OCI-LY1 (cell line): ENCODE results near the gene ACTG2.
A peak's percentile ranks its signal among the peaks of the same experiment; 100 is the strongest.

Experiments
- H2AFZ ChIP-seq: fragments of 200-600 bp; sonication (generic), shearing (Covaris generic); 2 replicates; pipeline ENCODE4 v1.6.0; 2014; ENCODE audit warnings: antibody characterized with exemption, mild to moderate bottlenecking, low read length
- H3F3A ChIP-seq: fragments of 200-600 bp; sonication (generic), shearing (Covaris generic); 2 replicates; pipeline ENCODE4 v1.6.0; 2014; ENCODE audit warnings: mild to moderate bottlenecking, antibody characterized with exemption, low read length, moderate library complexity; ENCODE audit not compliant: insufficient read depth
- H3K27ac ChIP-seq: fragments of 200-600 bp; sonication (generic); 2 replicates; pipeline ENCODE4 v1.5.1; 2014; ENCODE audit warnings: low read length, mixed run types, mild to moderate bottlenecking, low read depth; ENCODE audit not compliant: poor library complexity, severe bottlenecking
- H3K27me3 ChIP-seq: fragments of 200-600 bp; sonication (generic); 2 replicates; pipeline ENCODE4 v1.6.0; 2014; ENCODE audit warnings: antibody characterized with exemption, mild to moderate bottlenecking, low read length, moderate library complexity; ENCODE audit not compliant: insufficient read depth
- H3K36me3 ChIP-seq: fragments of 200-600 bp; sonication (generic); 2 replicates; pipeline ENCODE4 v1.6.1; 2014; ENCODE audit warnings: mild to moderate bottlenecking, antibody characterized with exemption, low read length, moderate library complexity, mixed read lengths; ENCODE audit not compliant: insufficient read depth
- H3K4me1 ChIP-seq: fragments of 200-600 bp; sonication (generic); 2 replicates; pipeline ENCODE4 v1.5.1; 2014; ENCODE audit warnings: mild to moderate bottlenecking, low read length, moderate library complexity; ENCODE audit not compliant: insufficient read depth, severe bottlenecking
- H3K4me2 ChIP-seq: fragments of 200-600 bp; sonication (generic), shearing (Covaris generic); 2 replicates; pipeline ENCODE4 v1.6.1; 2014; ENCODE audit warnings: low read length
- H3K4me3 ChIP-seq: fragments of 200-600 bp; sonication (generic); 2 replicates; pipeline ENCODE4 v1.5.1; 2014; ENCODE audit warnings: low read length, low read depth, mild to moderate bottlenecking, mixed read lengths; ENCODE audit not compliant: poor library complexity, severe bottlenecking
- H3K79me2 ChIP-seq: fragments of 200-600 bp; shearing (Covaris generic); 2 replicates; pipeline ENCODE4 v1.6.1; 2016; ENCODE audit warnings: mixed run types, low read length, mixed read lengths; ENCODE audit not compliant: insufficient read depth
- H3K9ac ChIP-seq: fragments of 200-600 bp; sonication (generic), shearing (Covaris generic); 2 replicates; pipeline ENCODE4 v1.6.1; 2014; ENCODE audit warnings: mild to moderate bottlenecking, low read length, mixed read lengths
- H3K9me2 ChIP-seq: fragments of 200-600 bp; sonication (generic), shearing (Covaris generic); 2 replicates; pipeline ENCODE4 v1.6.1; 2014; ENCODE audit warnings: low read depth, mild to moderate bottlenecking, low read length, mixed read lengths
- H3K9me3 ChIP-seq: fragments of 200-600 bp; shearing (Covaris generic); 2 replicates; pipeline ENCODE4 v1.6.1; 2014; ENCODE audit warnings: low read length, mixed read lengths
- H4K20me1 ChIP-seq: fragments of 200-600 bp; sonication (generic), shearing (Covaris generic); 2 replicates; pipeline ENCODE4 v1.6.0; 2016; ENCODE audit warnings: mild to moderate bottlenecking, low read length; ENCODE audit not compliant: insufficient read depth
- EZH2 ChIP-seq: fragments of 200-600 bp; sonication (generic), shearing (Covaris generic); IDR thresholded peaks from 2 replicates; pipeline ENCODE4 v1.8.0; 2017; ENCODE audit warnings: borderline replicate concordance, mixed run types, mild to moderate bottlenecking, antibody characterized with exemption, low read length, moderate library complexity, mixed read lengths
- TF ChIP-seq, protein P1 (sequence below): fragments of 200-600 bp; sonication (generic), shearing (Covaris generic); IDR thresholded peaks from 2 replicates; pipeline ENCODE4 v1.5.1; 2017; ENCODE audit warnings: mild to moderate bottlenecking, antibody characterized with exemption, low read length, moderate library complexity, mixed read lengths

Gene ACTG2

DNA sequence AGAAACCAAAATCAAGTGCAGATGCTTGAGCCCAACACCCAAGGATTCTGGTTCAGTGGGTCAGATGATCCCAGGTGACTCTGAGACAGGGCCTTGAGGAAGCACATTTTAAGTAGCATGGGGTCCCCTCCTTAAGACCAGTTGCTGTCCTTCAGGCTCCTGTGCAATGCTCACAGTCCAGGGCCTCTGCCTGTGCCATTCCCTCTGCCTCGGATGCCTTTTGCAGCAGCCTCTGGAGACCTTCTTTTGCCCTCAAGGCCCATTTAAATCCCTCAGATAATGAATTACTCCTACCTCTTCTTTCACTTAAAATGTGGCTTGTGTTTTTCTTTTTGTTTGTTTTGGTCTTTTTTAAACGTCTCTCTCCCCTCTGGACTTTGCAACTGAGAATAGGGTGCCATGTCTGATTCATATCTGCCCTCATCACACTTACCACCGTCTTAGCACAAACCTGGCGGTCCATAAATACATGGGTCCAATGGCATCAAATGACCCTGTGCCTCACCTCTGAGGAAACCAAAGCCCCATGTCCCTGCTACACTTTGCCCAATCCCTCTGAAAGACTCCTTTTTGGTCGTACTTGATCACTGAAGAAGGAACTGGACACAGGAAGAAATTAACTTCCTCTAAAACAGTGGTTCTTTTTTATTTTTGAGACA is 14.2 kb downstream of the ACTG2 start:
- H3K9me3 ChIP-seq = no peaks in the 10 kb centered on the region
- H3K79me2 ChIP-seq = no peaks in the 10 kb centered on the region
- H3F3A ChIP-seq = no peaks in the 10 kb centered on the region
- H3K27me3 ChIP-seq = no peaks in the 10 kb centered on the region
- H4K20me1 ChIP-seq = no peaks in the 10 kb centered on the region
- no peak overlapping the region for H3K4me2 ChIP-seq
- no peak overlapping the region for H3K27ac ChIP-seq
- no peak overlapping the region for H3K9ac ChIP-seq
- H3K4me3 ChIP-seq = no peak overlapping the region
- no peaks in the 10 kb centered on the region for H3K9me2 ChIP-seq
- no peak overlapping the region for H2AFZ ChIP-seq
- H3K36me3 ChIP-seq = no peaks in the 10 kb centered on the region
- H3K4me1 ChIP-seq = no peaks in the 10 kb centered on the region
- TF ChIP-seq, protein P1, sequence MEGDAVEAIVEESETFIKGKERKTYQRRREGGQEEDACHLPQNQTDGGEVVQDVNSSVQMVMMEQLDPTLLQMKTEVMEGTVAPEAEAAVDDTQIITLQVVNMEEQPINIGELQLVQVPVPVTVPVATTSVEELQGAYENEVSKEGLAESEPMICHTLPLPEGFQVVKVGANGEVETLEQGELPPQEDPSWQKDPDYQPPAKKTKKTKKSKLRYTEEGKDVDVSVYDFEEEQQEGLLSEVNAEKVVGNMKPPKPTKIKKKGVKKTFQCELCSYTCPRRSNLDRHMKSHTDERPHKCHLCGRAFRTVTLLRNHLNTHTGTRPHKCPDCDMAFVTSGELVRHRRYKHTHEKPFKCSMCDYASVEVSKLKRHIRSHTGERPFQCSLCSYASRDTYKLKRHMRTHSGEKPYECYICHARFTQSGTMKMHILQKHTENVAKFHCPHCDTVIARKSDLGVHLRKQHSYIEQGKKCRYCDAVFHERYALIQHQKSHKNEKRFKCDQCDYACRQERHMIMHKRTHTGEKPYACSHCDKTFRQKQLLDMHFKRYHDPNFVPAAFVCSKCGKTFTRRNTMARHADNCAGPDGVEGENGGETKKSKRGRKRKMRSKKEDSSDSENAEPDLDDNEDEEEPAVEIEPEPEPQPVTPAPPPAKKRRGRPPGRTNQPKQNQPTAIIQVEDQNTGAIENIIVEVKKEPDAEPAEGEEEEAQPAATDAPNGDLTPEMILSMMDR = no peak
- no peak for TF ChIP-seq EZH2

DNA sequence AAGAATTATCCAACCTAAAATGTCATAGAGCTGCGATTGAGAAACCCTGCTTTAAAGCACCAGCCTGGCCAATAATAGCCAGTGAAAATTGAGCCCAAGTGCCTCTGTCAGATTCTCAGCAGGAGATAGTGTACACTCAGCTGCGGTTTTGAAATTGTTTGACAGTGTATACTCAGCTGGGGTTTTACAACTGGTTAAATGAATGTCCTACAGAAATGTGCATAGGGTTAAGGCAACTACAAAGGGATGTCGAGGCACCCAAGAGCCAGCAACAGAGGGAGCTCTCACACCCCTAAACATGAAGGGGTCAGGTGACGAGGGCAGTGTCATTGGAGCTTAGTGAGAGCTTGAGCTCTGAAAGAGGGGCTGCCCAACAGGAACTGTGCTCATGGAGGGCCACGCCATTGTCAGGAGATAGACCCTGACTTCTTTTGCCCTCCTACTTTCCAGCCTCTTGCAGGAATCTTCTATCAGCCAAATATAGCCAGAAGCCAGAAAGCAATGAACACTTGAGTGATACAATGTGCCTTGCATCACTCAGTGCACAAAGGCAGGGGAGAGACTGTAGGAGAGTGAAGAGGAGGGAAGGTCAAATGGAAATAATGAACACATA is 15.1 kb downstream of the ACTG2 start:
- H3K9me2 ChIP-seq = no peaks in the 10 kb centered on the region
- no peak overlapping the region for H2AFZ ChIP-seq
- no peaks in the 10 kb centered on the region for H3K4me1 ChIP-seq
- H3K27me3 ChIP-seq = no peaks in the 10 kb centered on the region
- no peaks in the 10 kb centered on the region for H3K9me3 ChIP-seq
- no peak overlapping the region for H3K4me3 ChIP-seq
- no peaks in the 10 kb centered on the region for H3F3A ChIP-seq
- H3K4me2 ChIP-seq = no peak overlapping the region
- H3K27ac ChIP-seq = no peak overlapping the region
- no peak for TF ChIP-seq EZH2
- TF ChIP-seq, protein P1 = peak; percentile 68
- H3K79me2 ChIP-seq = no peaks in the 10 kb centered on the region
- H3K9ac ChIP-seq = no peak overlapping the region
- no peaks in the 10 kb centered on the region for H3K36me3 ChIP-seq
- no peaks in the 10 kb centered on the region for H4K20me1 ChIP-seq

DNA sequence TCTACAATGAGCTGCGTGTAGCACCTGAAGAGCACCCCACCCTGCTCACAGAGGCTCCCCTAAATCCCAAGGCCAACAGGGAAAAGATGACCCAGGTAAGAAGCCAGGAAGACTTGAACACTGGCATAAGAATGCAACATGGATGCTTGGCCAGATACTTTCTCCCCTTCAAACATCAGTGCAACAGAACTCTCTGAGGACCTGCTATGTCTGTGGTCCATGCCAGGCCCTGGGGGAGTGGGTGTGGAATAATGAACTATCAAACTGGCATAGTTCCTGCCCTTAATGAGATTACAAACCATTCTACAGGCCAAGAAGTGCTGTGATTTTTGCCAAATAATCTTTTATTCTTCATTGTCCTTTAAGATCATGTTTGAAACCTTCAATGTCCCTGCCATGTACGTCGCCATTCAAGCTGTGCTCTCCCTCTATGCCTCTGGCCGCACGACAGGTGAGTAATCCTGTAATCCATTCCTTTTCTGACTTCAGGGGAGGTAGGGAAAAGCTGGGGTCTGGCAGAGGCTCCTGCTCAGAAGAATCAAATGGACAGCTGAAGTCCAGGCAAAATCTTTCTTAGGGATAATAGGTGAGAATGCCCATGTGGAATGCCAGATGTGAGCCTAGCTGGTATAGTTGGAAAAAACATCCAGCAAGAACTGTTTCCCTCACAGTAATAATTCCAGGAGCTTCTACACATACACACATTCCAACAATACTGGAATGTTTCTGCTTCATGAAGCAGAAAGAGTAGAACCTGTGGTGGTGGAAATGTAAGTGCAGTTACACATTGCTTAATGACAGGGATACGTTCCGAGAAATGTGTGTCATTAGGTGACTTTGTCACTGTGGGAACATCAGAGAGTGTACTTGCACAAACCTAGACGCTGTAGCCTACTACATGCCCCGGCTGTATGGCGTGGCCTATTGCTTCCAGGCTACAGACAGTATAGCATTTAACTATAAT is 16.2 kb downstream of the ACTG2 start:
- Histone ChIP-seq H3K9me2 (no peaks in the 10 kb centered on the region), H3K27ac (no peak overlapping the region), H2AFZ (no peak overlapping the region), H3K27me3 (no peaks in the 10 kb centered on the region), H3K79me2 (no peaks in the 10 kb centered on the region), H3K36me3 (no peaks in the 10 kb centered on the region), H3K4me1 (no peaks in the 10 kb centered on the region), H3K4me2 (no peak overlapping the region), H3K9me3 (no peaks in the 10 kb centered on the region), H3K9ac (no peak overlapping the region), H4K20me1 (no peaks in the 10 kb centered on the region), H3F3A (no peaks in the 10 kb centered on the region), H3K4me3 (no peak overlapping the region)
- TF ChIP-seq EZH2 = no peak
- TF ChIP-seq, protein P1 = no peak
